H1 (cell line): ENCODE data around the gene TBCA. TPM values are rescaled to one million over a fixed set of nuclear protein-coding genes. Genes with fewer than 3 reads are reported as not detected.

ENCODE experiments used
- CTCF ChIA-PET: fragments of 300-600 bp; sonication (Branson Sonifier 250); formaldehyde crosslinking; loops from one replicate; lab custom pipeline; 2021; ENCODE audit not compliant: partially characterized antibody; lab: Charles Lee
- POLR2A ChIA-PET: fragments of 300-600 bp; sonication (Branson Sonifier 250); formaldehyde crosslinking; loops from one replicate; lab custom pipeline; 2021; ENCODE audit warnings: inconsistent platforms; ENCODE audit not compliant: partially characterized antibody; lab: Charles Lee
- DNase-seq, 2 experiments: peaks; one replicate each; pipeline versions ENCODE4 v3.0.0 to v3.0.0-alpha.2; 2010 to 2022; ENCODE audit warnings: low spot score in 2 of 2, low read depth in 1 of 2, mixed read lengths in 1 of 2
- FAIRE-seq: peaks from 2 replicates; lab custom pipeline; 2011; peaks lifted over from hg19 to GRCh38; lab: Jason Lieb, UNC
- H2AFZ ChIP-seq: 2 replicates; pipeline ENCODE4 v1.8.1; 2012; ENCODE audit warnings: low read length, inconsistent platforms
- H2AK5ac ChIP-seq: 2 replicates; pipeline ENCODE4 v1.6.1; 2013; ENCODE audit warnings: low read depth, low read length
- H2BK120ac ChIP-seq: replicated peaks from 2 replicates; pipeline ENCODE3; 2013; ENCODE audit warnings: low read depth, low read length, inconsistent platforms
- H2BK12ac ChIP-seq: 2 replicates; pipeline ENCODE4 v1.6.1; 2013; ENCODE audit warnings: low read depth, low read length
- H2BK15ac ChIP-seq: 2 replicates; pipeline ENCODE4 v1.6.1; 2013; ENCODE audit warnings: low read length
- H2BK20ac ChIP-seq: 2 replicates; pipeline ENCODE4 v1.6.1; 2013; ENCODE audit warnings: low read length
- H2BK5ac ChIP-seq: 2 replicates; pipeline ENCODE4 v1.6.1; 2013; ENCODE audit warnings: low read depth, low read length
- H3K14ac ChIP-seq: 2 replicates; pipeline ENCODE4 v1.6.1; 2013; ENCODE audit warnings: inconsistent platforms; ENCODE audit not compliant: insufficient read length
- H3K18ac ChIP-seq: 2 replicates; pipeline ENCODE4 v1.6.1; 2013; ENCODE audit warnings: low read length; ENCODE audit errors: extremely low read depth
- H3K23ac ChIP-seq: 2 replicates; pipeline ENCODE4 v1.6.1; 2013; ENCODE audit warnings: inconsistent platforms; ENCODE audit not compliant: insufficient read length
- H3K23me2 ChIP-seq: 2 replicates; pipeline ENCODE4 v1.6.1; 2013; ENCODE audit warnings: low read depth, low read length
- H3K27ac ChIP-seq: 2 replicates; pipeline ENCODE4 v1.6.1; 2011; ENCODE audit warnings: low read depth, low read length, inconsistent platforms
- H3K27me3 ChIP-seq, 4 experiments: replicated peaks in 1 of 4; 1 replicate in 1 of 4; 2 replicates in 3 of 4; pipeline versions ENCODE4 v1.6.1 to v1.8.1; 2011 to 2013; ENCODE audit warnings: low read length in 3 of 4, mild to moderate bottlenecking in 3 of 4, inconsistent platforms in 2 of 4, mixed read lengths in 2 of 4, moderate library complexity in 1 of 4; ENCODE audit not compliant: control insufficient read depth in 3 of 4, insufficient read depth in 3 of 4; ENCODE audit errors: extremely low read depth in 1 of 4
- H3K36me3 ChIP-seq, 4 experiments: 2 replicates each; pipeline versions ENCODE4 v1.6.1 to v1.8.1; 2011 to 2013; ENCODE audit warnings: mild to moderate bottlenecking in 4 of 4, low read length in 3 of 4, moderate library complexity in 2 of 4, control low read depth in 1 of 4, inconsistent platforms in 1 of 4; ENCODE audit not compliant: insufficient read depth in 4 of 4, control insufficient read depth in 2 of 4
- H3K4ac ChIP-seq: replicated peaks from 2 replicates; pipeline ENCODE3; 2013; ENCODE audit warnings: low read length, low read depth, mixed read lengths, inconsistent platforms; ENCODE audit not compliant: insufficient read length
- H3K4me1 ChIP-seq, 4 experiments: replicated peaks in 1 of 4; 1 replicate in 1 of 4; 2 replicates in 3 of 4; pipeline versions ENCODE4 v1.6.1 to v1.8.1; 2011 to 2013; ENCODE audit warnings: low read length in 3 of 4, inconsistent platforms in 2 of 4, mixed read lengths in 1 of 4; ENCODE audit not compliant: insufficient read depth in 4 of 4, control insufficient read depth in 3 of 4
- H3K4me2 ChIP-seq, 2 experiments: 2 replicates each; pipeline versions ENCODE4 v1.6.1 to v1.8.1; 2011 to 2013; ENCODE audit warnings: low read depth in 2 of 2, low read length in 2 of 2, control low read depth in 1 of 2, inconsistent platforms in 1 of 2, mild to moderate bottlenecking in 1 of 2; ENCODE audit not compliant: insufficient read depth in 1 of 2
- H3K4me3 ChIP-seq, 4 experiments: fragments of 200-600, 300-600 bp in 1 of 4; sonication (generic), shearing (Covaris generic), sonication (Bioruptor Twin) in 1 of 4; 2 replicates each; pipeline versions ENCODE4 v1.5.1 to v1.8.1; 2011 to 2016; ENCODE audit warnings: low read length in 4 of 4, low read depth in 3 of 4, control low read depth in 2 of 4, inconsistent platforms in 2 of 4, mild to moderate bottlenecking in 2 of 4, mixed read lengths in 1 of 4, moderate library complexity in 1 of 4; ENCODE audit not compliant: insufficient read depth in 2 of 4; ENCODE audit errors: extremely low read depth in 1 of 4
- H3K56ac ChIP-seq: replicated peaks from 2 replicates; pipeline ENCODE3; 2013; ENCODE audit warnings: low read depth, mild to moderate bottlenecking, mixed read lengths, low read length, inconsistent platforms; ENCODE audit not compliant: insufficient read length
- H3K79me1 ChIP-seq: 2 replicates; pipeline ENCODE4 v1.6.1; 2013; ENCODE audit warnings: low read depth, low read length, control low read depth
- H3K79me2 ChIP-seq, 2 experiments: 2 replicates each; pipeline versions ENCODE4 v1.6.1 to v1.8.1; 2012 to 2013; ENCODE audit warnings: low read length in 2 of 2, mild to moderate bottlenecking in 2 of 2, inconsistent platforms in 1 of 2; ENCODE audit not compliant: insufficient read depth in 2 of 2, control insufficient read depth in 1 of 2
- H3K9ac ChIP-seq, 4 experiments: replicated peaks in 1 of 4; 1 replicate in 1 of 4; 2 replicates in 3 of 4; pipeline versions ENCODE4 v1.6.1 to v1.8.1; 2011 to 2013; ENCODE audit warnings: low read depth in 3 of 4, low read length in 3 of 4, control low read depth in 2 of 4, mild to moderate bottlenecking in 2 of 4, moderate library complexity in 2 of 4, inconsistent platforms in 1 of 4; ENCODE audit errors: extremely low read depth in 1 of 4
- H3K9me3 ChIP-seq, 2 experiments: 2 replicates each; pipeline versions ENCODE4 v1.6.1 to v1.8.1; 2012 to 2013; ENCODE audit warnings: mild to moderate bottlenecking in 2 of 2, moderate library complexity in 2 of 2, control low read depth in 1 of 2, inconsistent platforms in 1 of 2, low read depth in 1 of 2, low read length in 1 of 2, mixed read lengths in 1 of 2; ENCODE audit not compliant: insufficient read depth in 2 of 2
- H4K20me1 ChIP-seq, 2 experiments: replicated peaks in 1 of 2; 2 replicates each; pipeline versions ENCODE3 to v1.8.1; 2011 to 2013; ENCODE audit warnings: inconsistent platforms in 2 of 2, low read length in 2 of 2, mild to moderate bottlenecking in 1 of 2; ENCODE audit not compliant: insufficient read depth in 2 of 2, control insufficient read depth in 1 of 2
- H4K5ac ChIP-seq: 2 replicates; pipeline ENCODE4 v1.6.1; 2013; ENCODE audit warnings: low read length, low read depth, mixed read lengths, inconsistent platforms; ENCODE audit not compliant: insufficient read length
- H4K8ac ChIP-seq: 2 replicates; pipeline ENCODE4 v1.8.0; 2013; ENCODE audit warnings: mild to moderate bottlenecking, moderate library complexity, low read length, inconsistent platforms; ENCODE audit not compliant: insufficient read depth; ENCODE audit errors: extremely low read depth
- H4K91ac ChIP-seq: replicated peaks from 2 replicates; pipeline ENCODE3; 2013; ENCODE audit warnings: low read length, mixed read lengths, inconsistent platforms; ENCODE audit not compliant: insufficient read length
- CEBPB ChIP-seq: IDR thresholded peaks from 2 replicates; pipeline ENCODE4 v1.6.1; 2012; ENCODE audit warnings: low read depth, low read length
- EGR1 ChIP-seq: IDR thresholded peaks from 2 replicates; pipeline ENCODE4 v1.6.1; 2011; ENCODE audit warnings: low read depth, low read length, borderline replicate concordance
- EZH2 ChIP-seq: fragments of 200-600 bp; sonication (generic); IDR thresholded peaks from 2 replicates; pipeline ENCODE4 v1.7.1; 2012; ENCODE audit warnings: low read depth, mild to moderate bottlenecking, moderate library complexity, low read length, inconsistent platforms; ENCODE audit not compliant: severe bottlenecking
- KDM4A ChIP-seq: IDR thresholded peaks from one replicate; pipeline ENCODE4 v1.7.1; 2012; ENCODE audit warnings: low read depth, mild to moderate bottlenecking, moderate library complexity, low read length, inconsistent platforms; ENCODE audit not compliant: severe bottlenecking
- KDM5A ChIP-seq: fragments of 200-600 bp; IDR thresholded peaks from 2 replicates; pipeline ENCODE4 v1.7.1; 2012; ENCODE audit warnings: mild to moderate bottlenecking, low read length, inconsistent platforms, mixed read lengths
- SP1 ChIP-seq: IDR thresholded peaks from 2 replicates; pipeline ENCODE4 v1.6.1; 2011; ENCODE audit warnings: low read depth, low read length
- YY1 ChIP-seq: IDR thresholded peaks from 2 replicates; pipeline ENCODE4 v1.6.1; 2011; ENCODE audit warnings: low read depth, mild to moderate bottlenecking, low read length
- WGBS, 2 experiments: shearing (Covaris generic) in 1 of 2; methylation state at CpG; one replicate each; pipeline versions ENCODE4 v1.1.6 to v1.1.7; 2013 to 2015; ENCODE audit warnings: low lambda C conversion rate in 2 of 2, mixed read lengths in 2 of 2, inconsistent platforms in 1 of 2, low coverage in 1 of 2, missing lambda C conversion rate in 1 of 2; ENCODE audit not compliant: insufficient replicate concordance in 2 of 2, insufficient coverage in 1 of 2, insufficient read length in 1 of 2; ENCODE audit errors: extremely low coverage in 1 of 2, missing lambda C conversion rate in 1 of 2; 5-methylcytosine and 5-hydroxymethylcytosine counted together
- polyA plus RNA-seq, 7 experiments: library from polyadenylated mRNA; depleted of rRNA in 3 of 7; stranded (reverse) in 5 of 7; unstranded in 2 of 7; fragments of >200 nt in 5 of 7; fragments of 200-250 nt in 2 of 7; gene quantifications; 1 replicate in 5 of 7; 2 replicates in 1 of 7; 4 replicates in 1 of 7; pipeline versions ENCODE4 v1.2.1 to v1.2.3, GENCODE V29; 2011 to 2013; ENCODE audit warnings: missing spikeins in 2 of 7, mixed read lengths in 2 of 7
- total RNA-seq: library from RNA; stranded (reverse); fragmentation: NEBNext Ultra II Directional; extraction: Animal tissue kit (Norgen Biotek cat#: 25700); gene quantifications from 2 replicates; pipeline ENCODE4 v1.2.1, GENCODE V29; 2021

TBCA gene
- total and polyA plus RNA-seq, 2 of the 8 experiments (the other 6 are each of a cell fraction or from before 2014, with no cell fraction given): 55.7 to 320 TPM

DNA sequence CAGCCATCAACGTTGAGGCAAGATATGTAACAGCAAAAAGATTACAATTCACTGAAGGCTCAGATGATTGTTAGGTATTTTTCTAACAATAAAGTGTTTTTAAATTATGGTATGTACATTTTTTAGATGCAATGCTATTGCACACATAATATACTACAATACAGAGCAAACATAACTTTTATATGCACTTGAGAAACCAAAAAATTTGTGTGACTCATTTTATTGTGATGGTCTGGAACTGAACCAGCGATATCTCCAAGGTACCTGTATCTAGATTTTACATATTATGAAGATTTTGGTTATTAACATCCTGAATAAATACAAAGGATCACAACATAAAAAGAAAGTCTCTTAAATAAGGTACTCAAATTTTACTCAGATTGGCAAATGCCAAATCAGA is 41.3 kb downstream of the TBCA start:
- Histone ChIP-seq H3K79me2 (peaks cover 0 to 89% of the 10 kb centered on the region in 2 experiments; a peak in 2 of 4 replicates), H3K36me3 (peaks cover 0 to 4% (median 0%) of the 10 kb centered on the region in 4 experiments; a peak in 1 of 8 replicates), H3K56ac (no peak overlapping the region), H3K9me3 (peaks cover 0 to 5% of the 10 kb centered on the region in 2 experiments; a peak in 1 of 4 replicates), H3K23me2 (no peaks in the 10 kb centered on the region), H3K4me1 (no peaks in the 10 kb centered on the region; a peak in 1 of 7 replicates), H2AK5ac (no peak overlapping the region), H3K27ac (no peak overlapping the region), H3K23ac (no peak overlapping the region), H2BK12ac (no peak overlapping the region), H2AFZ (no peak overlapping the region), H4K91ac (no peak overlapping the region), H3K14ac (no peak overlapping the region), H3K4me2 (no peak overlapping the region), H4K8ac (no peak overlapping the region), H3K18ac (no peak overlapping the region), H3K79me1 (peaks cover 4% of the 10 kb centered on the region; the same call in 1 of the 2 replicates), H2BK15ac (no peak overlapping the region), H2BK20ac (no peak overlapping the region), H4K5ac (no peak overlapping the region), H2BK5ac (no peak overlapping the region), H3K4ac (no peak overlapping the region), H2BK120ac (no peak overlapping the region), H3K9ac (no peak overlapping the region), H3K27me3 (no peaks in the 10 kb centered on the region), H4K20me1 (peaks cover 3 to 6% of the 10 kb centered on the region in 2 experiments), H3K4me3 (no peak overlapping the region)
- WGBS, 2 experiments: 100% methylated on average over 2 of the region's 2 CpGs; no CpG with 5 or more reads in 1 of the 2 experiments
- ChIA-PET POLR2A (no interaction called here), CTCF (no interaction called here)
- FAIRE-seq (no peak), DNase-seq (no peak)
- TF ChIP-seq KDM5A (no peak), EGR1 (no peak), EZH2 (no peak), SP1 (no peak), CEBPB (no peak), KDM4A (no peak), YY1 (no peak)
- TF ChIP-seq, all 59 proteins: peak for 0
